ENCODE data around the gene REPIN1. TPM values are rescaled to one million over a fixed set of nuclear protein-coding genes. Genes with fewer than 3 reads are reported as not detected.

The REPIN1 gene
- total RNA-seq, 4 donors from 2014 or later, result 115 to 332 (median 159) TPM

DNA sequence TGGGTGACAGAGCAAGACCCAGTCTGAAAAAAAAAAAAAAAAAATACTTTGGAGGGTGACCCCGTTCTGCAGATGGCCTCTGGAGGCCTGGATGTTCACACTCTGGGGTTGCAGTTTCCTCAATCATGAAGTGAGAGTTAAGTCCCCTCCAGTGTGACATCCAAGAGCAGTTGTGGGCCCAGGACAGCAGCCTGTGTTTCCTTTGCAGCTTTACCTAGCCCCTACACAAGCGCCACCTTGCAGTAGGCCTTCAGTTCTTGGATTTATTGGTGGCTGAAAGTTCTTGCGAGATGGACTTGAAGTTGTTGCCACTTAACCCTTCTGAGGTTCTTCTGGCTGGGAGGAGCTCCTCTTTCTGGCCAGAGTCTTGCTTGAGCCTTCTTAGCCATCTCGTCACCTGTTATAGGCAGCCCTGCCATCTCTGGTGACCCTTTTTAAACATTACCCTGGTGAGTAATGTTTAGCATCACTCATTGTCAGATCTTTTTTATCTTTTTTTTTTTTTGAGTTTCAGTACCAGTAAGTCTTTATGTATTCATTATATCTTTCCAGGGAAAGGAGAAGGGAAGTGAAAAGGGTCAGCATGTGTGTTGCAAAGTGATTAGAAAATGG is 41.9 kb upstream of the REPIN1 start:
- Histone ChIP-seq H3K4me1 (peaks cover 4 to 7% of the 10 kb centered on the region in 2 donors), H3K27ac (no peak overlapping the region), H3K4me3 (no peak overlapping the region), H3K9me3 (no peaks in the 10 kb centered on the region), H3K27me3 (peaks cover 0 to 8% (median 7%) of the 10 kb centered on the region in 3 donors), H3K36me3 (no peaks in the 10 kb centered on the region)
- intact Hi-C loops (cut with DNase I; ENCODE audit: low total_unique reads) (no loop called here), in situ Hi-C loops (cut with MboI; ENCODE audit: low sequenced_read_pairs in 4 of 4) (no loop called here)
- DNase-seq (no peak), ATAC-seq (no peak)
- no peak for TF ChIP-seq POLR2A (IDR thresholded peaks at IDR 0.05)
- TF ChIP-seq, protein P1, sequence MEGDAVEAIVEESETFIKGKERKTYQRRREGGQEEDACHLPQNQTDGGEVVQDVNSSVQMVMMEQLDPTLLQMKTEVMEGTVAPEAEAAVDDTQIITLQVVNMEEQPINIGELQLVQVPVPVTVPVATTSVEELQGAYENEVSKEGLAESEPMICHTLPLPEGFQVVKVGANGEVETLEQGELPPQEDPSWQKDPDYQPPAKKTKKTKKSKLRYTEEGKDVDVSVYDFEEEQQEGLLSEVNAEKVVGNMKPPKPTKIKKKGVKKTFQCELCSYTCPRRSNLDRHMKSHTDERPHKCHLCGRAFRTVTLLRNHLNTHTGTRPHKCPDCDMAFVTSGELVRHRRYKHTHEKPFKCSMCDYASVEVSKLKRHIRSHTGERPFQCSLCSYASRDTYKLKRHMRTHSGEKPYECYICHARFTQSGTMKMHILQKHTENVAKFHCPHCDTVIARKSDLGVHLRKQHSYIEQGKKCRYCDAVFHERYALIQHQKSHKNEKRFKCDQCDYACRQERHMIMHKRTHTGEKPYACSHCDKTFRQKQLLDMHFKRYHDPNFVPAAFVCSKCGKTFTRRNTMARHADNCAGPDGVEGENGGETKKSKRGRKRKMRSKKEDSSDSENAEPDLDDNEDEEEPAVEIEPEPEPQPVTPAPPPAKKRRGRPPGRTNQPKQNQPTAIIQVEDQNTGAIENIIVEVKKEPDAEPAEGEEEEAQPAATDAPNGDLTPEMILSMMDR (IDR thresholded peaks at IDR 0.05 in 4 of 5, conservative IDR thresholded peaks at IDR 0.05 in 1 of 5), result no peak

DNA sequence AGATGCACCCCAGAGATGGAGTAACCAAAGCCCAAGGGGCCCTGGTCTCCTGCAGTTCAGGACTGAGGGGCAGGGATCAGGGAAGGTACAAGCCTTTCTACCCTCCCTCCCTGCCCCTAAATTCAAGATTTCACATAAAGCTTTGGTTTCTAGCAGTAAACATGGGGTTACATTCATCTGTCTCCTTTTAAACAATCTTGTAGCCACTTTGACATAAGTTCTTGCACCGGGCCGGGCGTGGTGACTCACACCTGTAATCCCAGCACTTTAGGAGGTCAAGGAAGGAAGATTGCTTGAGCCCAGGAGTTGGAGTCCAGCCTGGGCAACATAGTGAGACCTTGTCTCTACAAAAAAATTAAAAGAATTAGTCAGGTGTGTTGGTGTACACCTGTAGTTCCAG is 41.3 kb upstream of the REPIN1 start:
- Histone ChIP-seq H3K9me3 (no peaks in the 10 kb centered on the region), H3K27me3 (peaks cover 0 to 8% (median 7%) of the 10 kb centered on the region in 3 donors), H3K4me3 (no peak overlapping the region), H3K27ac (no peak overlapping the region), H3K36me3 (no peaks in the 10 kb centered on the region), H3K4me1 (peaks cover 4 to 7% of the 10 kb centered on the region in 2 donors)
- DNase-seq, result no peak
- no peak for ATAC-seq
- intact Hi-C loops (cut with DNase I; ENCODE audit: low total_unique reads) (no loop called here), in situ Hi-C loops (cut with MboI; ENCODE audit: low sequenced_read_pairs in 4 of 4) (no loop called here)
- no peak for TF ChIP-seq POLR2A (IDR thresholded peaks at IDR 0.05)
- TF ChIP-seq, protein P1 (IDR thresholded peaks at IDR 0.05 in 4 of 5, conservative IDR thresholded peaks at IDR 0.05 in 1 of 5), result no peak

DNA sequence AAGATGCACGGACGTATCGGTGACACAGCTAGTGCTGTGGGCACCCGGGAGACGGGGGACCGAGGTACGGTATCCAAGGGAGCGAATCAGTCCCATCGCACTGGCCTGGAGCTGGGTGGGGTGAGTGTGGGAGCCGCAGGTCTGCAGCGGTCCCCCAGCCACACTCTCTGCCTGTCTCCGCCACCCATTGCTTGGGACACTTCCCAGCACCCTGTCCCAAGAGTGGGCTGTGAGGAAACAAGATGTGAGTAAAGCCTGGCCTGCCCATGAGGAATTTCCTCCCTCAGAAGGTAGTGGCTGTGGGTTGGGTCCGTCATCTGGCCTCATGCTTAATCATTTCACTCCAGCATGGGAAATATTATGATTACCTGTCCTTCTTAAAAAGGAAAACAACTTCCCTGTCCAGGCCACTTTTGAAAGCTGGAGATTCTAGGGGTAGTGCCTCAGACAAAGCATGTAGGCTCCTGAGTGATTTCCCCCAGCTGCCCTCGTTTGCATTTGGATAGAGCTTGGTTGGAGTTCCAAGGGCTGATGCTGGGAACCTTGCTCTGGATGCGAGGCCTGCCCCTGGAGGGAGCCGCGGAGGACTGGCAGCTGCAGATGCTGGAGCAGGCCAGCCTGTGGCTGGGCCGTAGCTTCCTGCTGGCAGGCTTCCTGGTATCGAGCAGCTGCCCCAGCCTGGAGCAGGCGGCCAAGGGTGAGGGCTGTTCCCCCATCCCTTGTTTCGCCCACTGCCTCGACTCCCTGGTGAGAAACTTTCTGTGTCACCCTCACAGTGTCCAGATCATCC is 39.1 kb upstream of the REPIN1 start:
- in situ Hi-C loops (cut with MboI; ENCODE audit: low sequenced_read_pairs in 4 of 4), result no loop called here
- DNase-seq, result no peak
- Histone ChIP-seq H3K4me3 (no peak overlapping the region), H3K36me3 (no peaks in the 10 kb centered on the region), H3K27me3 (no peaks in the 10 kb centered on the region), H3K4me1 (no peaks in the 10 kb centered on the region), H3K9me3 (no peaks in the 10 kb centered on the region), H3K27ac (no peak overlapping the region)
- no peak for ATAC-seq
- intact Hi-C loops (cut with DNase I; ENCODE audit: low total_unique reads), result no loop called here
- TF ChIP-seq, protein P1 (IDR thresholded peaks at IDR 0.05 in 4 of 5, conservative IDR thresholded peaks at IDR 0.05 in 1 of 5), result no peak
- no peak for TF ChIP-seq POLR2A (IDR thresholded peaks at IDR 0.05)

DNA sequence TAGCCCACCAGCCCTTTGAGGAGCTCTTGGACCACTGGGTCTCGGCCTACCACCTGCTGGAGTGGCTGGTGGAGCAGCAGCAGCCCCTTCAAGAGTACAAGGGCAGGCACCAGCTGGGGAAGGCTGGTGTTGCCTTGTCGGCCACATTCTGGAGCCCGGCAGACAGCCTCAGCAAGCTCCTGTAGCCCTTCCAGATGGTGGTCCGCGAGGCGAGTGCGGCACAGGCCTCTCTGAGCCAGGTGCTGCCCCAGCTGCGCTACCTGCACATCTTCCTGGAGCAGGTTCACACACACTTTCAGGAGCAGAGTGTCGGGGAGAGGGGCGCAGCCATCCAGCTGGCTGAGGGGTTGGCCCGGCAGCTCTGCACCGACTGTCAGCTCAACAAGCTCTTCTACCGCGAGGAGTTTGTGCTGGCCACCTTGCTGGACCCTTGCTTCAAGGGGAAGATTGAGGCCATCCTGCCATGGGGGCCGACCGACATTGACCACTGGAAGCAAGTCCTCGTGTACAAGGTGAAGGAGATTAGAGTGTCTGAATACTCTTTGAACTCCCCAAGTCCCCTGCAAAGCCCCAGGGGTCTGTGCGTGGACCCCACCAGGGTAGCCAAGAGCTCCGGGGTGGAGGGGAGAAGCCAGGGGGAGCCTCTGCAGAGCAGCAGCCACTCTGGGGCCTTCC is 38.3 kb upstream of the REPIN1 start:
- intact Hi-C loops (cut with DNase I; ENCODE audit: low total_unique reads) (no loop called here), in situ Hi-C loops (cut with MboI; ENCODE audit: low sequenced_read_pairs in 4 of 4) (no loop called here)
- Histone ChIP-seq H3K4me3 (no peak overlapping the region), H3K4me1 (no peaks in the 10 kb centered on the region), H3K9me3 (no peaks in the 10 kb centered on the region), H3K36me3 (no peaks in the 10 kb centered on the region), H3K27ac (no peak overlapping the region), H3K27me3 (no peaks in the 10 kb centered on the region)
- TF ChIP-seq, protein P1 (IDR thresholded peaks at IDR 0.05 in 4 of 5, conservative IDR thresholded peaks at IDR 0.05 in 1 of 5), result no peak
- no peak for TF ChIP-seq POLR2A (IDR thresholded peaks at IDR 0.05)
- DNase-seq (no peak), ATAC-seq (no peak)

Data from gastrocnemius medialis (tissue), 4 donors.